H1 (cell line): Measurements from ENCODE around the gene DPYSL3. TPM values are rescaled to one million over a fixed set of nuclear protein-coding genes. Genes with fewer than 3 reads are reported as not detected.

Experiments
- CTCF ChIP-seq, 3 experiments: IDR thresholded peaks; 1 replicate in 2 of 3; 2 replicates in 1 of 3; pipeline versions ENCODE4 v1.5.1 to v1.6.1; 2011; ENCODE audit warnings: low read length in 3 of 3, mild to moderate bottlenecking in 3 of 3, inconsistent platforms in 2 of 3, low read depth in 1 of 3, moderate library complexity in 1 of 3; ENCODE audit not compliant: insufficient read depth in 1 of 3; ENCODE audit errors: control extremely low read depth in 1 of 3
- polyA plus RNA-seq, 7 experiments: library from polyadenylated mRNA; depleted of rRNA in 3 of 7; stranded (reverse) in 5 of 7; unstranded in 2 of 7; fragments of >200 nt in 5 of 7; fragments of 200-250 nt in 2 of 7; gene quantifications; 1 replicate in 5 of 7; 2 replicates in 1 of 7; 4 replicates in 1 of 7; pipeline versions ENCODE4 v1.2.1 to v1.2.3, GENCODE V29; 2011 to 2013; ENCODE audit warnings: missing spikeins in 2 of 7, mixed read lengths in 2 of 7
- total RNA-seq: library from RNA; stranded (reverse); fragmentation: NEBNext Ultra II Directional; extraction: Animal tissue kit (Norgen Biotek cat#: 25700); gene quantifications from 2 replicates; pipeline ENCODE4 v1.2.1, GENCODE V29; 2021

The DPYSL3 gene
- total and polyA plus RNA-seq, 2 of the 8 experiments (the other 6 are each of a cell fraction or from before 2014, with no cell fraction given), result 268 to 387 TPM

DNA sequence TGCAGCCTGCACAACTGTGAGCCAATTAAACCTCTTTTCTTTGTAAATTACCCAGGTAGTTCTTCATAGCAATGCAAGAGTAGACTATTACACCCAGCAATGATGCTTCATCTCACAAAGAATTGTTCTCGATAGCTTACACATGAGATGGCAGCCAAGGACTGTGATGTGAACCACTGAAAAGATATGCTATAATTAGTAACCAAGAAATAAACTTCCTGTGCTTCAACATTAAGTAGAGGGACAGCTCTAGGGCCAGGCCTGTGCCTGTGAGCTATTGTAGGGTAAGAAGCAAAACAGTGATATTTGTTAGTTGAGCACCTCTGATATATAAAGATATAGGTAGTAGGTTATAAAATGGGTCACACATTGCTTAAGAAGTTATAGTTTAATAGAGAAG, 41.8 kb upstream of the DPYSL3 start (continued):
- no peak for TF ChIP-seq CTCF (IDR thresholded peaks at IDR 0.05; ENCODE audit: control extremely low read depth in 1 of 3, insufficient read depth in 1 of 3, low read depth in 1 of 3, low read length in 3 of 3)
